Fibroblast of pulmonary artery (primary cell): ENCODE results near the gene ABCA4.

Source experiments
- DNase-seq: peaks from one replicate; pipeline ENCODE4 v3.0.0-alpha.2; 2010; ENCODE audit warnings: low read depth
- H3K4me3 ChIP-seq: replicated peaks from 2 replicates; pipeline ENCODE4 v1.5.1; 2011; ENCODE audit warnings: low read depth, mild to moderate bottlenecking, control low read depth, low read length, moderate library complexity
- TF ChIP-seq, protein P1 (sequence below): IDR thresholded peaks from 2 replicates; pipeline ENCODE4 v1.5.1; 2011; ENCODE audit warnings: mild to moderate bottlenecking, control low read depth, low read length, inconsistent platforms; ENCODE audit errors: missing control alignments

ABCA4 gene

DNA sequence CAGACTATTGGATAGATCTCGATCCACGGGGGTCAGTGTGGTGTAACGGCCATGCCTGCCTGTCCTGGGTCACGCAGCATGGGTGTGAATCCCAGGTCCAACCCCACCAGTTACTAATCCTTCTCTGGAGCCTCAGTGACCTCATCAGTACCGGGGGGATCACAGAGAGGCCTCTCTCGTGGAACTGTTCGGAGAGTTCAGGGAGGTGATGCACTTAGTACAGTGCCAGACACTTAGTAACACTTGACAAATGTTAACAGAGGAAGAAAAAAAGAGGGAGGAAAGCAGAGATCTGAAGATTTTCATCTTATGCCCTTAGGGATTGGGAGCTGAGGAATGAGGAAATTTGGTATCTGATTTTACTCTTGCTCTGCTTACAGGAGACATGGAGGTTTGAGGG is 2.9 kb downstream of the ABCA4 start:
- DNase-seq, result no peak
- TF ChIP-seq, protein P1, sequence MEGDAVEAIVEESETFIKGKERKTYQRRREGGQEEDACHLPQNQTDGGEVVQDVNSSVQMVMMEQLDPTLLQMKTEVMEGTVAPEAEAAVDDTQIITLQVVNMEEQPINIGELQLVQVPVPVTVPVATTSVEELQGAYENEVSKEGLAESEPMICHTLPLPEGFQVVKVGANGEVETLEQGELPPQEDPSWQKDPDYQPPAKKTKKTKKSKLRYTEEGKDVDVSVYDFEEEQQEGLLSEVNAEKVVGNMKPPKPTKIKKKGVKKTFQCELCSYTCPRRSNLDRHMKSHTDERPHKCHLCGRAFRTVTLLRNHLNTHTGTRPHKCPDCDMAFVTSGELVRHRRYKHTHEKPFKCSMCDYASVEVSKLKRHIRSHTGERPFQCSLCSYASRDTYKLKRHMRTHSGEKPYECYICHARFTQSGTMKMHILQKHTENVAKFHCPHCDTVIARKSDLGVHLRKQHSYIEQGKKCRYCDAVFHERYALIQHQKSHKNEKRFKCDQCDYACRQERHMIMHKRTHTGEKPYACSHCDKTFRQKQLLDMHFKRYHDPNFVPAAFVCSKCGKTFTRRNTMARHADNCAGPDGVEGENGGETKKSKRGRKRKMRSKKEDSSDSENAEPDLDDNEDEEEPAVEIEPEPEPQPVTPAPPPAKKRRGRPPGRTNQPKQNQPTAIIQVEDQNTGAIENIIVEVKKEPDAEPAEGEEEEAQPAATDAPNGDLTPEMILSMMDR, result no peak
- H3K4me3 ChIP-seq, result no peak overlapping the region

DNA sequence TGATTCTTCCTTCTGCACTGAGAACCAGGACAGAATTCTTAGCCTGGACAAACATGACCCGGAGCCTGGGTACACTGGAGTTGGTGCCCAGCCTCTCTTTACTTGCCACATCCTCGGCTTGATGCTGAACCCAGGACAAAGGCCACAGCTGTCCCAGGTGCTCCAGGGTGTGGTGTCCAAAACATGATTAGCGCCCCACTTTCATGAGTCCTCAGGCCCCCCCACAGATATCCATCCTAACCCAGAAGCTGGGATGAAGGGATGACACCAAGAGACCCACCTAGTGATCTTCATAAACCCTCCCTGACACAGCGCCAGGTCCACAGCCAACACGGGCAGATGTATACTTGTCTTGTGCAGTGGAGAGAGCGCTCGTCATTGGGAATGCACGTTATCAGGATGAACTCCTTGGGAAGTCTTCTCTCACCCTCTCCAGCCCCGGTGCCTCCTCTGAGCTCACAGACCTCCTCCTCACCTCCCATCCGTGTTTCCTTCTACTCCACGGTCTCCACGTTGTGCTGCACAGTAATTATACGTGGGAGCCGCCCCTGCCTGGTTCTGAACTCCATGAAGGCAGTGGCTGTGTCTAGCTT is 3.6 kb downstream of the ABCA4 start:
- H3K4me3 ChIP-seq, result no peak overlapping the region
- TF ChIP-seq, protein P1, result no peak
- no peak for DNase-seq

DNA sequence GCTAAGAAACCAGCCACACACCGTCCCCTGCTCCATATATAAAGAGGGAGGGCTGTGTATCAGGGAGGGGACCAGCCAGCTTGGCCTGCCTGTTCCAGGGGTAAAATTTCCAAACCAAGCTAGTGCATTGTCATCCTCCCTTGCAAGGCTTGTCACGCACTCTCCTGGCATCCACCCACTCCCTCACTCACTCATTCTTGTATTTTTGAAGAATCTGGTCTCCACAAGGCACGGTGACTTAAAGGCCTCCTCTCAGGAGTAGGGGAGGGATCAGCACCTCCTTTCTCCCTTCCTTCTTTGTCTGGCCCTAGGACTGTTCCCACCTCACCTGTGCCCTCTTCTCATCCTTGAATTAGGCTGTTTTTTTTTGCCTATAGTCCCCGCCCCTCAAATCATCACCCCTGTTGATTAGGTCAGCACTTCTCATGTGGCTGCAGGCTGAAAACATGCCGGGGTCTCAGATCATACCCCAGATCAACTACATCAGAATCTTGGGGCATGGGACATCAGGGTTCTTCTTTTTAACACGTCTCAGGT is 5.0 kb downstream of the ABCA4 start:
- TF ChIP-seq, protein P1, result no peak
- no peak overlapping the region for H3K4me3 ChIP-seq
- DNase-seq, result no peak

DNA sequence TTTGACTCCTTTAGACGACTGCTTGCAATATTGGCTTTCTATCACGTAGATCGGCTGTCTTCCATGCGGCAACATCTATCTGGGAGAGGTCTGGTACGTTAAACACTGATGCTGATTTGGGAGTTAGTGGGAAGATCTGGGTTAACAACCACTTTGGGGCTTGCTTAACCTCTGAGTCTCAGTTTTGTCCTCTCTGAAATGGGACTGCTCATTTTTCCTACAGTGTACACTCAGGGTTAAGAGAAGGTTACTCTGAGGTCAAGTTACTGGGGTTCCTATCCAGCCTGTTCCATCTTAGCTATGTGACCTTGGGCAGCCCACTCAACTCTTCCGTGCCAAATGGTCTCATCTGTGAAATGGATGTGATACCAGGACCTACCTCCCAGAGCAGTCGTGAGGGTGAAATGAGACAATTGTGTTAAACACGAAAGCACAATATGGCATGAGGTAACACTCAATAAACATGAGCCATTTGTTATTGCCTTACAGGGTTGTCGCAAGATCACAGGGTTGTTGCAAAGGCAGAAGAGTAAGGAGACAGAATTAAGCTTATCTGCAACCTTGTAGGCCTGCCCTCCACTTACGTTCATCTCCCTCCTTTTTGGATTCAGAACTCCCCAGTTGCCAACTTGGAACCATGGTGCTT is 5.6 kb downstream of the ABCA4 start:
- no peak overlapping the region for H3K4me3 ChIP-seq
- TF ChIP-seq, protein P1, result no peak
- DNase-seq, result no peak

DNA sequence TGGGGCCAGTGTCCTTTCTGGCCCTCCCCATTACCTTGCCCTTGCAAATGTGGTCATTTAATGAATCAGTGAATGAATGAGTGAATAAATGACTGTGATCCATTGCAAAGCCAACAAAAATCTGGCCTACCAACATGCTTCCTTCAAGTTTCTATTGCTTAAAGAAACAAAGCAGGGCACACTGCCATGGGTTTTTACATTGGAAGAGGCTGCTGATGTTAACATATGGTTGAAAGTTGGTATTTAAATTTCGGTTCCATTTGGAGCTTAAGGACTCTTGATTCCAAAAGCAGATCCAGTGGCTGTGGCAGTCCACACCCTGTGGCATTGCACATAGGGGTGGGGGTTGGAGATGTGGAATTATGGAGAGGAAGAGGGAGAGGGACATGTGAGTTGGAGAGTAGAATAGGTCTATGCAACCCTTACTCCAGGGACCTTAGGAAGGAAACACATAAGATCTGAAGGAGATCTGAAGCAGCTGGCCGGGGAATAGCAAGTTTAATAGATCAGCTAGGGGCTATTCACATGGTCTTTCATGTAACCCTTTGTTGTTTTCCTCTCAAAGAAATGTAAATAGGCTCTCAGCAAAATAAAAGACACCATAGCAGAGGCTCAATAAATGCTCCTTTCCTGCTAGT is 7.2 kb downstream of the ABCA4 start:
- TF ChIP-seq, protein P1, result no peak
- no peak for DNase-seq
- H3K4me3 ChIP-seq, result no peak overlapping the region

DNA sequence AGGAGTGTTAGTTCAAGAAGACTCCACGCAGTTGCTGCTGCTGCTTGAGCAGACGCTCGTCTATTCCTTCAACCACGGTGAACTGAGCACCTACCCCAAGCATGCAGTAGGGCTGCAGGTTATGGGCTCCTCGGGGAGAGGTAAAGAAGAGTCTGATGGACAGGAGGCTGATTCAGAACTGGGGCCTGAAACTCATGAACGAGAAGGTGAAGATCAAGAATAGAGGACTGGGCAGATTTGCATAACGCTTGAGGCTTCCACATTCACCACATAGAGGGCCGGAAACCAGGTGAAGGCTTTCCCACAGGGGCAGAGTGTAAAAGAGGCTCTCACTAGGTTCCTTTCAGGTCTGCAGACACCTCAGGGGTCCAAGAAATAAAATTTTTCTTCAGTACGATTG is 9.1 kb downstream of the ABCA4 start:
- no peak for DNase-seq
- TF ChIP-seq, protein P1, result no peak
- no peak overlapping the region for H3K4me3 ChIP-seq
